Thyroid gland (tissue), 4 donors: ENCODE results near the gene ZNF467. TPM values are rescaled to one million over a fixed set of nuclear protein-coding genes. Genes with fewer than 3 reads are reported as not detected.

Experiments
- DNase-seq, 2 donors: peaks; one replicate each; pipeline ENCODE4 v3.0.0-alpha.2; 2019
- H3K27ac ChIP-seq, 3 donors: fragments of 200-600 bp; sonication (generic); 1 replicate in 2 of 3; 2 replicates in 1 of 3; pipeline ENCODE4 v1.5.1; 2016 to 2019; ENCODE audit warnings: mild to moderate bottlenecking in 1 of 3, moderate library complexity in 1 of 3
- H3K27me3 ChIP-seq: fragments of 200-600 bp; sonication (generic); one replicate; pipeline ENCODE4 v1.5.1; 2019
- H3K36me3 ChIP-seq, 2 donors: fragments of 200-600 bp; sonication (generic); one replicate each; pipeline ENCODE4 v1.5.1; 2016 to 2019
- H3K4me1 ChIP-seq, 2 donors: fragments of 200-600 bp; sonication (generic); one replicate each; pipeline ENCODE4 v1.5.1; 2017 to 2019
- H3K4me3 ChIP-seq, 3 donors: fragments of 200-600 bp; sonication (generic); replicated peaks in 1 of 3; 1 replicate in 2 of 3; 2 replicates in 1 of 3; pipeline ENCODE4 v1.5.1; 2016; ENCODE audit warnings: mild to moderate bottlenecking in 1 of 3
- H3K9me3 ChIP-seq: fragments of 200-600 bp; sonication (generic); one replicate; pipeline ENCODE4 v1.5.1; 2017
- POLR2A ChIP-seq, 2 donors: fragments of 450-650 bp; IDR thresholded peaks; one replicate each; pipeline ENCODE4 v1.6.1; 2017; ENCODE audit warnings: antibody characterized with exemption in 2 of 2, mild to moderate bottlenecking in 2 of 2, moderate library complexity in 1 of 2
- WGBS, 2 donors: methylation state at CpG; one replicate each; pipeline ENCODE4 v1.1.5; 2017; 5-methylcytosine and 5-hydroxymethylcytosine counted together
- intact Hi-C: fragments of 100-400 bp; cut with DNase I; formaldehyde crosslinking; loops from one replicate; pipeline ENCODE4 v1.15.1; 2023
- total RNA-seq, 4 donors: library from RNA; depleted of rRNA; stranded (reverse); fragments of >200 nt; gene quantifications; one replicate each; pipeline ENCODE4 v1.2.3, GENCODE V29; 2016
- TF ChIP-seq, protein P1 (sequence below), 6 experiments: fragments of 200-600 bp in 3 of 6; fragments of 450-650 bp in 3 of 6; sonication (generic) in 3 of 6; IDR thresholded peaks; one replicate each; pipeline ENCODE4 v1.5.1; 2016 to 2019; ENCODE audit warnings: antibody characterized with exemption in 6 of 6, mild to moderate bottlenecking in 2 of 6, inconsistent platforms in 1 of 6, moderate library complexity in 1 of 6

The ZNF467 gene
- total RNA-seq, 4 donors from 2014 or later: 11.8 to 18.8 (median 15.5) TPM

DNA sequence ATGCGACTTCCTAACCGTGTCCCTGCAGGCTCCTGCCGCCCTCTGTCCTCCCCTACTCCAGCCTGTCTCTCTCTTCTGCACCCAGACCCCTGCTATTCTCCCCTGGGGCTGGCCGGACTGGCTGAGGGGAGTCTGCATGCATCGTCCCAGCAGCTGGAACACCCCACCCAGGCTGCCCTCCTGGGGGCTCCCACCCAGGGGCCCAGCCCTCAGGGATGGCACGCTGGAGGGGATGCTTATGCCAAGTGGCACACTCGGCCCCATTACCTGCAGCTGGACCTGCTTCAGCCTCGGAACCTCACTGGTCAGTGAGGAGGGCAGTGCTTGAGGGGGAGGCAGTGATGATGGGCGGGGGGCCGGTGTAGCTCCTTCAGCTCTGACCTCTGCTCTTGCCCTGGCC lies 21.7 kb upstream of the ZNF467 start:
- WGBS, 2 donors: 69 to 80% methylated on average over 5 to 8 of the region's 10 CpGs
- intact Hi-C loops: no loop called here
- DNase-seq: no peak
- Histone ChIP-seq H3K9me3 (no peaks in the 10 kb centered on the region), H3K27me3 (no peaks in the 10 kb centered on the region), H3K4me3 (no peak overlapping the region), H3K4me1 (peaks cover 0 to 3% of the 10 kb centered on the region in 2 donors), H3K27ac (no peak overlapping the region), H3K36me3 (no peaks in the 10 kb centered on the region)
- TF ChIP-seq POLR2A (IDR thresholded peaks at IDR 0.05): no peak
- TF ChIP-seq, protein P1, sequence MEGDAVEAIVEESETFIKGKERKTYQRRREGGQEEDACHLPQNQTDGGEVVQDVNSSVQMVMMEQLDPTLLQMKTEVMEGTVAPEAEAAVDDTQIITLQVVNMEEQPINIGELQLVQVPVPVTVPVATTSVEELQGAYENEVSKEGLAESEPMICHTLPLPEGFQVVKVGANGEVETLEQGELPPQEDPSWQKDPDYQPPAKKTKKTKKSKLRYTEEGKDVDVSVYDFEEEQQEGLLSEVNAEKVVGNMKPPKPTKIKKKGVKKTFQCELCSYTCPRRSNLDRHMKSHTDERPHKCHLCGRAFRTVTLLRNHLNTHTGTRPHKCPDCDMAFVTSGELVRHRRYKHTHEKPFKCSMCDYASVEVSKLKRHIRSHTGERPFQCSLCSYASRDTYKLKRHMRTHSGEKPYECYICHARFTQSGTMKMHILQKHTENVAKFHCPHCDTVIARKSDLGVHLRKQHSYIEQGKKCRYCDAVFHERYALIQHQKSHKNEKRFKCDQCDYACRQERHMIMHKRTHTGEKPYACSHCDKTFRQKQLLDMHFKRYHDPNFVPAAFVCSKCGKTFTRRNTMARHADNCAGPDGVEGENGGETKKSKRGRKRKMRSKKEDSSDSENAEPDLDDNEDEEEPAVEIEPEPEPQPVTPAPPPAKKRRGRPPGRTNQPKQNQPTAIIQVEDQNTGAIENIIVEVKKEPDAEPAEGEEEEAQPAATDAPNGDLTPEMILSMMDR (IDR thresholded peaks at IDR 0.05): no peak

DNA sequence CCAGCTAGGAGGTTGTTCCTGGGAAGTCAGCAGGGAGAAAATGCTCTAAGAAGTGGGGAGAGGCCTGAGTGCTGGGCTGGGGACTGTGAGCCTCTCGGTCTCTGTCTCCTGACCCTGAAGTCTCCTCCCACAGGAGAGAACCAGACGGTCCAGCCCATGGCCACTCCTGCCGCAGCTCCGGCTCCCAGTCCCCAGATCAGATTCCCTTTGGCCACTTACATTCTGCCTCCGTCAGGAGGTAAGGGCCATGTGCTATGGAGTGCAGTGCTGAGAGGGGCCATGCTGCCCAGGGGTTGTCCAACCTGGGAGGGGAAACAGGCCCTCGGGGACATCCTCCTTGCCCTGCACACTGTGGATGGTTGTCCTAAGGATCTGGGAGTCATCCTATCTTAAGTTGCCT lies 21.3 kb upstream of the ZNF467 start:
- intact Hi-C loops: no loop called here
- Histone ChIP-seq H3K27ac (no peak overlapping the region), H3K4me3 (no peak overlapping the region), H3K27me3 (peaks cover 2% of the 10 kb centered on the region), H3K9me3 (no peaks in the 10 kb centered on the region), H3K36me3 (no peaks in the 10 kb centered on the region), H3K4me1 (peaks cover 0 to 6% of the 10 kb centered on the region in 2 donors)
- 32 to 54% methylated on average over 5 to 6 of the region's 6 CpGs for WGBS, 2 donors
- no peak for DNase-seq
- TF ChIP-seq POLR2A (IDR thresholded peaks at IDR 0.05): no peak
- TF ChIP-seq, protein P1 (IDR thresholded peaks at IDR 0.05): no peak

DNA sequence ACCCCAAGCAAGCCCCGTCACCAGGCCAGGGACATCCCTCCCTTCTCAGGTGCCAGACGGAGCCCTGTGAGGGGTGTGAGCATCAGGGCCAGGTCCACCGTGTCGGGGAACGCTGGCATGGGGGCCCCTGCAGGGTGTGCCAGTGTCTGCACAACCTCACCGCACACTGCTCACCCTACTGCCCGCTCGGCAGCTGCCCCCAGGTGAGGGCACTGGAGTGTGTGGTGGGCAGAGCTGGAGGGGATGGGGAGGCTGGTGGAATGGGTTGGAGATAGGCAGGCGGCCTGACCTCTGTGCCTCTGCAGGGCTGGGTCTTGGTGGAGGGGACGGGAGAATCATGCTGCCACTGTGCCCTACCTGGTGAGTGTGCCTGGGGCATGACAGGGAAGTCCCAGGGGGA lies 19.9 kb upstream of the ZNF467 start:
- peaks cover 6% of the 10 kb centered on the region for H3K27me3 ChIP-seq
- H3K27ac ChIP-seq: no peak overlapping the region
- intact Hi-C loops: no loop called here
- TF ChIP-seq, protein P1 (IDR thresholded peaks at IDR 0.05): no peak
- TF ChIP-seq POLR2A (IDR thresholded peaks at IDR 0.05): no peak
- no peaks in the 10 kb centered on the region for H3K36me3 ChIP-seq
- no peak for DNase-seq
- 82 to 96% methylated on average over 7 to 9 of the region's 10 CpGs for WGBS, 2 donors
- H3K4me3 ChIP-seq: no peak overlapping the region
- peaks cover 0 to 6% of the 10 kb centered on the region in 2 donors for H3K4me1 ChIP-seq
- no peaks in the 10 kb centered on the region for H3K9me3 ChIP-seq

DNA sequence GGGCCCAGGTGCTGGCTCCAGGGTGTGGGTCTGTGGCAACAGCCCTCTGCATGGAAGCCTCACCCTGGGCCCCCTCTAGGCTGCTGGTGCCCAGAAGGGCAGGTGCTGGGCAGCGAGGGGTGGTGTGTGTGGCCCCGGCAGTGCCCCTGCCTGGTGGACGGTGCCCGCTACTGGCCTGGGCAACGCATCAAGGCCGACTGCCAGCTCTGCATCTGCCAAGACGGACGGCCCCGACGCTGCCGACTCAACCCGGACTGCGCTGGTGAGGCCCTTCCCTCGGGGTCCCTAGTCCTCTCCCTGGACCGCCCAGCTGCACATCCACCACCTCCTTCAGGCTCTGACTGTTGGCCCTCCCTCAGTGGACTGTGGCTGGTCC lies 18.8 kb upstream of the ZNF467 start:
- 95 to 97% methylated on average over 14 to 15 of the region's 15 CpGs for WGBS, 2 donors
- H3K27me3 ChIP-seq: peaks cover 6% of the 10 kb centered on the region
- intact Hi-C loops: no loop called here
- H3K27ac ChIP-seq: no peak overlapping the region
- TF ChIP-seq, protein P1 (IDR thresholded peaks at IDR 0.05): no peak
- no peak for TF ChIP-seq POLR2A (IDR thresholded peaks at IDR 0.05)
- no peak for DNase-seq
- H3K9me3 ChIP-seq: no peaks in the 10 kb centered on the region
- H3K36me3 ChIP-seq: no peaks in the 10 kb centered on the region
- H3K4me1 ChIP-seq: peaks cover 0 to 11% of the 10 kb centered on the region in 2 donors
- no peak overlapping the region for H3K4me3 ChIP-seq

DNA sequence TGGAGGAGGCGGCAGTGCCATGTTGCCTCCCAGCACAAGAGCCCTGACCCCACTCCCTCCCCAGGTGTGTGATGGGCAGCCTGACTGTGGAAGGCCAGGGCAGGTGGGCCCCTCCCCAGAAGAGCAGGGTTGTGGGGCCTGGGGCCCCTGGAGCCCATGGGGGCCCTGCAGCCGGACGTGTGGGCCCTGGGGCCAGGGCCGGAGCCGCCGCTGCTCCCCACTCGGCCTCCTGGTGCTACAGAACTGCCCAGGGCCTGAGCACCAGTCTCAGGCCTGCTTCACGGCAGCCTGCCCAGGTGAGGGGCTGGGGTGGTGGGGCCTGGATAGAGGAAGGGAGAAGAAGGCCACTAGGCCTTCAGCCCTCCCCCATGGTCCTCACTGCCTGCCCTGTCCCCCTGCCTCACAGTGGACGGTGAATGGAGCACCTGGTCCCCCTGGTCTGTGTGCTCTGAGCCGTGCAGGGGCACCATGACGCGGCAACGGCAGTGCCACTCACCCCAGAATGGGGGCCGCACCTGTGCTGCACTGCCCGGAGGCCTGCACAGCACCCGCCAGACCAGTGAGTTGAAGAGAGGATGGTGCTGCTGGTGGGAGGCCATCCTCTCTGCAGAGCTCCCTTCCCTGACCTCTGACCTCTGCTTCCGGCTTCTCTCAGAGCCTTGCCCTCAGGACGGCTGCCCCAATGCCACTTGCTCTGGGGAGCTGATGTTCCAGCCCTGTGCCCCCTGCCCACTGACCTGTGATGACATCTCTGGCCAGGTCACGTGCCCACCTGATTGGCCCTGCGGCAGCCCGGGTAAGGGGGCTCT lies 18.2 kb upstream of the ZNF467 start:
- DNase-seq: no peak
- H3K9me3 ChIP-seq: no peaks in the 10 kb centered on the region
- no peak overlapping the region for H3K27ac ChIP-seq
- no peak overlapping the region for H3K4me3 ChIP-seq
- TF ChIP-seq, protein P1 (IDR thresholded peaks at IDR 0.05): no peak
- TF ChIP-seq POLR2A (IDR thresholded peaks at IDR 0.05): no peak
- H3K27me3 ChIP-seq: peaks cover 6% of the 10 kb centered on the region
- H3K36me3 ChIP-seq: no peaks in the 10 kb centered on the region
- intact Hi-C loops: no loop called here
- peaks cover 0 to 13% of the 10 kb centered on the region in 2 donors for H3K4me1 ChIP-seq
- 98 to 100% methylated on average over 2 to 13 of the region's 21 CpGs for WGBS, 2 donors
